K562 (cell line): ENCODE measurements around the gene ETS2. TPM values are rescaled to one million over a fixed set of nuclear protein-coding genes. Genes with fewer than 3 reads are reported as not detected.
A peak's percentile ranks its signal among the peaks of the same experiment; 100 is the strongest.

Experiments used
- BRD4 ChIP-seq: fragments of 200-600 bp; sonication (generic); IDR thresholded peaks from 2 replicates; pipeline ENCODE4 v1.6.1; 2017; ENCODE audit warnings: inconsistent platforms
- FOXK2 ChIP-seq, 2 experiments: fragments of 450-650 bp; IDR thresholded peaks in 1 of 2; conservative IDR thresholded peaks in 1 of 2; 2 replicates each; pipeline ENCODE4 v1.6.1; 2016; ENCODE audit warnings: low read depth in 2 of 2, mild to moderate bottlenecking in 1 of 2
- HDAC1 ChIP-seq, 2 experiments: fragments of 450-650 bp; IDR thresholded peaks; 2 replicates each; pipeline ENCODE4 v1.6.1; 2016 to 2017; ENCODE audit warnings: inconsistent platforms in 1 of 2, mild to moderate bottlenecking in 1 of 2, moderate library complexity in 1 of 2
- HNRNPLL ChIP-seq: fragments of 200-400 bp; formaldehyde crosslinking; IDR thresholded peaks from 2 replicates; pipeline ENCODE4 v1.6.1; 2017; ENCODE audit warnings: low read length, low read depth, mild to moderate bottlenecking; ENCODE audit not compliant: poor library complexity, severe bottlenecking
- KDM4B ChIP-seq, 2 experiments: fragments of 450-650 bp in 1 of 2; sonication (generic) in 1 of 2; IDR thresholded peaks; 2 replicates each; pipeline ENCODE4 v1.6.1; 2016 to 2017; ENCODE audit warnings: borderline replicate concordance in 2 of 2, antibody characterized with exemption in 1 of 2, low read depth in 1 of 2, mild to moderate bottlenecking in 1 of 2
- MAZ ChIP-seq, 2 experiments: fragments of 450-650 bp in 1 of 2; sonication (generic) in 1 of 2; formaldehyde crosslinking; IDR thresholded peaks in 1 of 2; conservative IDR thresholded peaks in 1 of 2; 2 replicates each; pipeline versions ENCODE4 v1.4.0 to v1.5.0; 2020; ENCODE audit warnings: mild to moderate bottlenecking in 1 of 2, missing genetic modification reagents in 1 of 2
- MXI1 ChIP-seq: IDR thresholded peaks from 2 replicates; pipeline ENCODE4 v1.6.1; 2011; ENCODE audit warnings: low read depth, mild to moderate bottlenecking, improper control_type of control experiment, low read length
- TAF15 ChIP-seq: fragments of 200-400 bp; formaldehyde crosslinking; IDR thresholded peaks from 2 replicates; pipeline ENCODE4 v1.6.1; 2017; ENCODE audit warnings: mild to moderate bottlenecking, low read depth, low read length, moderate library complexity
- ZNF165 ChIP-seq: fragments of 250-450 bp; sonication (Bioruptor Pico); IDR thresholded peaks from 2 replicates; pipeline ENCODE4 v1.4.0; 2020; ENCODE audit warnings: borderline replicate concordance
- ZNF75A ChIP-seq: fragments of 450-650 bp; formaldehyde crosslinking; IDR thresholded peaks from 2 replicates; pipeline ENCODE4 v1.4.0; 2020; ENCODE audit warnings: mild to moderate bottlenecking
- polyA plus RNA-seq, 8 experiments: library from polyadenylated mRNA; depleted of rRNA in 4 of 8; stranded (reverse) in 5 of 8; unstranded in 3 of 8; fragments of >200 nt; fragmentation: Nextera tagmentation in 2 of 8; fragmentation: Illumina TruSeq in 1 of 8; extraction: Ambion mirVana in 2 of 8; extraction: Trizol in 1 of 8; gene quantifications; 2 replicates each; pipeline versions ENCODE4 v1.2.1 to v1.2.3, GENCODE V29; 2011 to 2014; ENCODE audit warnings: inconsistent platforms in 1 of 8, missing spikeins in 1 of 8
- total RNA-seq, 7 experiments: library from RNA; depleted of rRNA in 6 of 7; stranded (reverse); fragments of >200 nt in 6 of 7; fragmentation: Illumina TruSeq in 2 of 7; extraction: Trizol in 2 of 7; gene quantifications; 2 replicates each; pipeline versions ENCODE4 v1.2.1 to v1.2.3, GENCODE V29; 2011 to 2021; ENCODE audit warnings: low replicate concordance in 1 of 7
- TF ChIP-seq, protein P1 (sequence below), 2 experiments: fragments of 450-650 bp; formaldehyde crosslinking in 1 of 2; IDR thresholded peaks; 2 replicates each; pipeline versions ENCODE4 v1.4.0 to v1.6.1; 2014 to 2020; ENCODE audit warnings: mild to moderate bottlenecking in 2 of 2, borderline replicate concordance in 1 of 2, low read depth in 1 of 2
- TF ChIP-seq, protein P2 (sequence below): fragments of 250-450 bp; sonication (Bioruptor Pico); IDR thresholded peaks from 2 replicates; pipeline ENCODE4 v1.4.0; 2020
- TF ChIP-seq, protein P3 (sequence below): fragments of 450-650 bp; IDR thresholded peaks from 2 replicates; pipeline ENCODE4 v1.6.1; 2017; ENCODE audit warnings: antibody characterized with exemption, mild to moderate bottlenecking

ETS2 gene
- total and polyA plus RNA-seq, 9 of the 15 experiments (the other 6 are each of a cell fraction or from before 2014, with no cell fraction given): 1.7 to 24.4 (median 12.2) TPM

DNA sequence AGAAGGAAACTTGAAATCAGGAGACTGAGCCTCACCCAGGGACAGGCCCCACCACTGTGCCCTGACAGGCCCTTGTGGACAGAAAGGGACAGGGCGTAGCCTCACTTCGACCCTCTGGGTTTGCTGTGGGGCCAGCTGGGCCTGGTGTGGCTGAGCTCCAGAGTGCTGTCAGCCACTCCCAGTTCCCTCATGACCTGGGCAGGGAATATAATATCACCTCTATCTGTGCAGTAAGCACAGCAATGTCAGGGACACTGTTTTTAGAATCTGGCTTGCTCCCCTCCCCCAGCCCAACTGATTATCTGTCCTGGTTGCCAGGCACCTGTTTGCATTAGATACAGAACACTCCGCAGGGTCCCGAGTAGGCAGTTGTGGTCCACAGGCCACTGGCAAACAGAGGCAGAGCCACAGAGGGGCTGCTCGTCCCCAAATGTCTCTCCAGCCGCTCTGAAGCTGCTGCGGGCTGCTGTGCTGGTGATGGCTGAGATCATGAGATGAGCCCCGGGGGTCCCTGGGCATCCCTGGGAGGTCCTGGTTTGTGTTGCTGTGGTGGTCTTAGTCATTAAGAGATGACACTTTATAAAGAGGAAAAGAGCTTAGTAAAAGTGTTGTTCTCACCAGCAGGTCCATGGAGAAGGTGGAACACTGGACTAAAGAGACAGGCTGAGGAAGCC, 51.6 kb downstream of the ETS2 start (continued):
- TF ChIP-seq, protein P1, sequence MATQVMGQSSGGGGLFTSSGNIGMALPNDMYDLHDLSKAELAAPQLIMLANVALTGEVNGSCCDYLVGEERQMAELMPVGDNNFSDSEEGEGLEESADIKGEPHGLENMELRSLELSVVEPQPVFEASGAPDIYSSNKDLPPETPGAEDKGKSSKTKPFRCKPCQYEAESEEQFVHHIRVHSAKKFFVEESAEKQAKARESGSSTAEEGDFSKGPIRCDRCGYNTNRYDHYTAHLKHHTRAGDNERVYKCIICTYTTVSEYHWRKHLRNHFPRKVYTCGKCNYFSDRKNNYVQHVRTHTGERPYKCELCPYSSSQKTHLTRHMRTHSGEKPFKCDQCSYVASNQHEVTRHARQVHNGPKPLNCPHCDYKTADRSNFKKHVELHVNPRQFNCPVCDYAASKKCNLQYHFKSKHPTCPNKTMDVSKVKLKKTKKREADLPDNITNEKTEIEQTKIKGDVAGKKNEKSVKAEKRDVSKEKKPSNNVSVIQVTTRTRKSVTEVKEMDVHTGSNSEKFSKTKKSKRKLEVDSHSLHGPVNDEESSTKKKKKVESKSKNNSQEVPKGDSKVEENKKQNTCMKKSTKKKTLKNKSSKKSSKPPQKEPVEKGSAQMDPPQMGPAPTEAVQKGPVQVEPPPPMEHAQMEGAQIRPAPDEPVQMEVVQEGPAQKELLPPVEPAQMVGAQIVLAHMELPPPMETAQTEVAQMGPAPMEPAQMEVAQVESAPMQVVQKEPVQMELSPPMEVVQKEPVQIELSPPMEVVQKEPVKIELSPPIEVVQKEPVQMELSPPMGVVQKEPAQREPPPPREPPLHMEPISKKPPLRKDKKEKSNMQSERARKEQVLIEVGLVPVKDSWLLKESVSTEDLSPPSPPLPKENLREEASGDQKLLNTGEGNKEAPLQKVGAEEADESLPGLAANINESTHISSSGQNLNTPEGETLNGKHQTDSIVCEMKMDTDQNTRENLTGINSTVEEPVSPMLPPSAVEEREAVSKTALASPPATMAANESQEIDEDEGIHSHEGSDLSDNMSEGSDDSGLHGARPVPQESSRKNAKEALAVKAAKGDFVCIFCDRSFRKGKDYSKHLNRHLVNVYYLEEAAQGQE (IDR thresholded peaks at IDR 0.05; ENCODE audit: borderline replicate concordance): no peak
- TF ChIP-seq, protein P1 (CRISPR knock-in tag; IDR thresholded peaks at IDR 0.05; ENCODE audit: low read depth): no peak
- no peak for TF ChIP-seq ZNF75A (CRISPR knock-in tag)
- TF ChIP-seq, protein P2, sequence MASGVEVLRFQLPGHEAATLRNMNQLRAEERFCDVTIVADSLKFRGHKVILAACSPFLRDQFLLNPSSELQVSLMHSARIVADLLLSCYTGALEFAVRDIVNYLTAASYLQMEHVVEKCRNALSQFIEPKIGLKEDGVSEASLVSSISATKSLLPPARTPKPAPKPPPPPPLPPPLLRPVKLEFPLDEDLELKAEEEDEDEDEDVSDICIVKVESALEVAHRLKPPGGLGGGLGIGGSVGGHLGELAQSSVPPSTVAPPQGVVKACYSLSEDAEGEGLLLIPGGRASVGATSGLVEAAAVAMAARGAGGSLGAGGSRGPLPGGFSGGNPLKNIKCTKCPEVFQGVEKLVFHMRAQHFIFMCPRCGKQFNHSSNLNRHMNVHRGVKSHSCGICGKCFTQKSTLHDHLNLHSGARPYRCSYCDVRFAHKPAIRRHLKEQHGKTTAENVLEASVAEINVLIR (CRISPR knock-in tag): no peak
- TF ChIP-seq HDAC1 (IDR thresholded peaks at IDR 0.05): 0 out of 4 replicates have a peak, but pooled peaks of 1 of the 2 experiments have one; percentile 34
- TF ChIP-seq ZNF165 (CRISPR knock-in tag): no peak
- TF ChIP-seq, protein P3, sequence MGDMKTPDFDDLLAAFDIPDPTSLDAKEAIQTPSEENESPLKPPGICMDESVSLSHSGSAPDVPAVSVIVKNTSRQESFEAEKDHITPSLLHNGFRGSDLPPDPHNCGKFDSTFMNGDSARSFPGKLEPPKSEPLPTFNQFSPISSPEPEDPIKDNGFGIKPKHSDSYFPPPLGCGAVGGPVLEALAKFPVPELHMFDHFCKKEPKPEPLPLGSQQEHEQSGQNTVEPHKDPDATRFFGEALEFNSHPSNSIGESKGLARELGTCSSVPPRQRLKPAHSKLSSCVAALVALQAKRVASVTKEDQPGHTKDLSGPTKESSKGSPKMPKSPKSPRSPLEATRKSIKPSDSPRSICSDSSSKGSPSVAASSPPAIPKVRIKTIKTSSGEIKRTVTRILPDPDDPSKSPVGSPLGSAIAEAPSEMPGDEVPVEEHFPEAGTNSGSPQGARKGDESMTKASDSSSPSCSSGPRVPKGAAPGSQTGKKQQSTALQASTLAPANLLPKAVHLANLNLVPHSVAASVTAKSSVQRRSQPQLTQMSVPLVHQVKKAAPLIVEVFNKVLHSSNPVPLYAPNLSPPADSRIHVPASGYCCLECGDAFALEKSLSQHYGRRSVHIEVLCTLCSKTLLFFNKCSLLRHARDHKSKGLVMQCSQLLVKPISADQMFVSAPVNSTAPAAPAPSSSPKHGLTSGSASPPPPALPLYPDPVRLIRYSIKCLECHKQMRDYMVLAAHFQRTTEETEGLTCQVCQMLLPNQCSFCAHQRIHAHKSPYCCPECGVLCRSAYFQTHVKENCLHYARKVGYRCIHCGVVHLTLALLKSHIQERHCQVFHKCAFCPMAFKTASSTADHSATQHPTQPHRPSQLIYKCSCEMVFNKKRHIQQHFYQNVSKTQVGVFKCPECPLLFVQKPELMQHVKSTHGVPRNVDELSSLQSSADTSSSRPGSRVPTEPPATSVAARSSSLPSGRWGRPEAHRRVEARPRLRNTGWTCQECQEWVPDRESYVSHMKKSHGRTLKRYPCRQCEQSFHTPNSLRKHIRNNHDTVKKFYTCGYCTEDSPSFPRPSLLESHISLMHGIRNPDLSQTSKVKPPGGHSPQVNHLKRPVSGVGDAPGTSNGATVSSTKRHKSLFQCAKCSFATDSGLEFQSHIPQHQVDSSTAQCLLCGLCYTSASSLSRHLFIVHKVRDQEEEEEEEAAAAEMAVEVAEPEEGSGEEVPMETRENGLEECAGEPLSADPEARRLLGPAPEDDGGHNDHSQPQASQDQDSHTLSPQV: 0 out of 2 replicates have a peak, but pooled peaks have one; percentile 64
- no peak for TF ChIP-seq TAF15
- no peak for TF ChIP-seq BRD4
- no peak for TF ChIP-seq MXI1
- no peak for TF ChIP-seq KDM4B (IDR thresholded peaks at IDR 0.05; ENCODE audit: borderline replicate concordance in 2 of 2, low read depth in 1 of 2)
- TF ChIP-seq MAZ (CRISPR knock-in tag; conservative IDR thresholded peaks at IDR 0.05 in 1 of 2, IDR thresholded peaks at IDR 0.05 in 1 of 2): no peak
- 0 out of 4 replicates have a peak, but pooled peaks of 1 of the 2 experiments have one; percentile 14 for TF ChIP-seq FOXK2 (conservative IDR thresholded peaks at IDR 0.05 in 1 of 2, IDR thresholded peaks at IDR 0.05 in 1 of 2; ENCODE audit: low read depth in 2 of 2)
- TF ChIP-seq HNRNPLL: no peak
